Kidney (tissue), 14 donors: ENCODE measurements around the gene BACH2. TPM values are rescaled to one million over a fixed set of nuclear protein-coding genes. Genes with fewer than 3 reads are reported as not detected.

Experiments
- DNase-seq, 5 donors: peaks; one replicate each; pipeline ENCODE4 v3.0.0-alpha.2; 2013 to 2020
- FAIRE-seq: peaks from 2 replicates; lab custom pipeline; 2012; peaks lifted over from hg19 to GRCh38; lab: Jason Lieb, UNC
- H3K27ac ChIP-seq, 2 donors: one replicate each; pipeline ENCODE4 v1.7.0; 2013; ENCODE audit warnings: low read depth in 2 of 2, low read length in 2 of 2, inconsistent platforms in 1 of 2
- H3K27me3 ChIP-seq: one replicate; pipeline ENCODE4 v1.7.1; 2013; ENCODE audit warnings: low read length, inconsistent platforms; ENCODE audit not compliant: control insufficient read depth, insufficient read depth
- H3K36me3 ChIP-seq, 3 donors: one replicate each; pipeline versions ENCODE4 v1.7.0 to v1.7.1; 2013; ENCODE audit warnings: low read length in 3 of 3, control low read depth in 1 of 3, inconsistent platforms in 1 of 3; ENCODE audit not compliant: insufficient read depth in 3 of 3, control insufficient read depth in 2 of 3
- H3K4me1 ChIP-seq, 3 donors: one replicate each; pipeline versions ENCODE4 v1.7.0 to v1.7.1; 2013; ENCODE audit warnings: low read length in 3 of 3, inconsistent platforms in 1 of 3, low read depth in 1 of 3; ENCODE audit not compliant: control insufficient read depth in 2 of 3, insufficient read depth in 2 of 3
- H3K4me3 ChIP-seq, 3 donors: one replicate each; pipeline versions ENCODE4 v1.7.0 to v1.8.1; 2013; ENCODE audit warnings: low read length in 3 of 3, control low read depth in 1 of 3, inconsistent platforms in 1 of 3
- H3K9ac ChIP-seq, 3 donors: one replicate each; pipeline versions ENCODE4 v1.7.0 to v1.7.1; 2013; ENCODE audit warnings: low read length in 3 of 3, control low read depth in 1 of 3, inconsistent platforms in 1 of 3
- H3K9me3 ChIP-seq, 3 donors: one replicate each; pipeline versions ENCODE4 v1.7.0 to v1.7.1; 2013; ENCODE audit warnings: low read length in 3 of 3, control low read depth in 1 of 3, inconsistent platforms in 1 of 3; ENCODE audit not compliant: control insufficient read depth in 2 of 3, insufficient read depth in 1 of 3
- CTCF ChIP-seq: IDR thresholded peaks from 3 replicates; pipeline ENCODE4 v1.5.1; 2012; ENCODE audit warnings: mild to moderate bottlenecking, moderate library complexity, borderline replicate concordance; ENCODE audit not compliant: insufficient read depth; ENCODE audit errors: extremely low read depth
- intact Hi-C: fragments of 100-400 bp; cut with DNase I; formaldehyde crosslinking; loops from one replicate; pipeline ENCODE4 v1.11.1; 2022
- polyA plus RNA-seq: library from polyadenylated mRNA; stranded (reverse); fragments of 350-450 nt; fragmentation: Illumina TruSeq; extraction: RNeasy Lipid Tissue Mini Kit (QIAGEN cat#74804); gene quantifications from one replicate; pipeline ENCODE4 v1.2.3, GENCODE V29; 2014; ENCODE audit warnings: low read depth, low replicate concordance; ENCODE audit not compliant: insufficient read depth
- total RNA-seq: library from RNA; stranded (reverse); fragmentation: NEBNext Ultra II Directional; extraction: Animal tissue kit (Norgen Biotek cat#: 25700); gene quantifications from one replicate; pipeline ENCODE4 v1.2.1, GENCODE V29; 2021
- donor health status: control.
- donor health status: control.
- donor health status: control.
- donor health status: control.
- donor health status: control.
- donor health status: DM: yes; HTN: yes; CAD: no.
- donor health status: Normal renal cell carcinoma (clear cell type).

The BACH2 gene
- total and polyA plus RNA-seq, 2 donors from 2014 or later: 0.32 to 6.9 TPM

GRCh38 chr6:90241229-90241880, 55.3 kb downstream of the BACH2 start:
- no peaks in the 10 kb centered on the region for H3K36me3 ChIP-seq
- FAIRE-seq (no peak), DNase-seq (no peak)
- H3K9ac ChIP-seq: no peak overlapping the region
- no peaks in the 10 kb centered on the region for H3K27me3 ChIP-seq
- no peaks in the 10 kb centered on the region for H3K9me3 ChIP-seq
- H3K4me3 ChIP-seq: no peak overlapping the region
- H3K4me1 ChIP-seq: peaks cover 0 to 4% (median 0%) of the 10 kb centered on the region in 3 donors
- H3K27ac ChIP-seq: no peak overlapping the region
- intact Hi-C loops: no loop called here
- no peak for TF ChIP-seq CTCF

- DNase-seq (no peak), FAIRE-seq (no peak)
- Histone ChIP-seq H3K36me3 (no peaks in the 10 kb centered on the region), H3K9me3 (no peaks in the 10 kb centered on the region), H3K4me1 (peaks cover 0 to 4% (median 0%) of the 10 kb centered on the region in 3 donors), H3K27me3 (no peaks in the 10 kb centered on the region), H3K27ac (no peak overlapping the region), H3K4me3 (no peak overlapping the region), H3K9ac (no peak overlapping the region)
- intact Hi-C loops: no loop called here
- no peak for TF ChIP-seq CTCF
Observed at GRCh38 chr6:90238496-90239266, 58.0 kb downstream of the BACH2 start.

- Histone ChIP-seq H3K4me1 (peaks cover 0 to 4% (median 0%) of the 10 kb centered on the region in 3 donors), H3K36me3 (no peaks in the 10 kb centered on the region), H3K27ac (no peak overlapping the region), H3K9me3 (no peaks in the 10 kb centered on the region), H3K4me3 (no peak overlapping the region), H3K9ac (no peak overlapping the region), H3K27me3 (no peaks in the 10 kb centered on the region)
- DNase-seq (no peak), FAIRE-seq (no peak)
- intact Hi-C loops: no loop called here
- no peak for TF ChIP-seq CTCF
Observed at GRCh38 chr6:90237350-90237990, 59.2 kb downstream of the BACH2 start.
